Coronary artery (tissue), 2 donors: ENCODE measurements around the gene STRADA.

Experiments used
- DNase-seq: peaks from one replicate; pipeline ENCODE4 v3.0.0-alpha.2; 2017; ENCODE audit warnings: low spot score
- H3K27ac ChIP-seq, 2 donors: fragments of 200-600 bp; sonication (generic); one replicate each; pipeline ENCODE4 v1.5.1; 2016 to 2019
- H3K4me3 ChIP-seq: fragments of 200-600 bp; sonication (generic); 2 replicates; pipeline ENCODE4 v1.5.1; 2016; ENCODE audit warnings: mild to moderate bottlenecking, moderate library complexity
- CTCF ChIP-seq: fragments of 200-600 bp; sonication (generic); IDR thresholded peaks from one replicate; pipeline ENCODE4 v1.5.1; 2019; ENCODE audit warnings: antibody characterized with exemption

STRADA gene

GRCh38 chr17:63685041-63685440 lies 56.6 kb downstream of the STRADA start:
- Histone ChIP-seq H3K4me3 (no peak overlapping the region), H3K27ac (no peak overlapping the region)
- DNase-seq = no peak
- TF ChIP-seq CTCF = no peak

DNA sequence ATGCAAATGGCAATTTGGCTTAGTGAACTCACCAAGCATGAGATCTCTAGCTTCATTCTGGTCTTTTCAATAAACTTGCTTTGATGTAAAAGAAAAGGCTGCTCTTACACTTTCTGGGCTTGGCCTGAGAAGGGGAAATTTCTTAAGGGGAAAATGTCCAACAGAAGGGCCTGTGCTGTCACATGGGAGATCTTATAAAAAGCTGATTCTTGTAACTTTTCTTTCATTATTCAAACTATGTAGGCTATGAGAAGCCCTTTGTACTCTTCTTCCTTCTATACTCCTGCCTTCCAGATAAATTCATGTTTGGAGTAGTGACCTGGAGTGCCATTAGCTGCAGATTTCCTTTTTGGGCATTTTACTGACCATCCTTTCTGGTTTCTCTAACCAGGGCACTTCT lies 58.6 kb downstream of the STRADA start:
- Histone ChIP-seq H3K27ac (no peak overlapping the region), H3K4me3 (no peak overlapping the region)
- no peak for DNase-seq
- TF ChIP-seq CTCF = no peak

DNA sequence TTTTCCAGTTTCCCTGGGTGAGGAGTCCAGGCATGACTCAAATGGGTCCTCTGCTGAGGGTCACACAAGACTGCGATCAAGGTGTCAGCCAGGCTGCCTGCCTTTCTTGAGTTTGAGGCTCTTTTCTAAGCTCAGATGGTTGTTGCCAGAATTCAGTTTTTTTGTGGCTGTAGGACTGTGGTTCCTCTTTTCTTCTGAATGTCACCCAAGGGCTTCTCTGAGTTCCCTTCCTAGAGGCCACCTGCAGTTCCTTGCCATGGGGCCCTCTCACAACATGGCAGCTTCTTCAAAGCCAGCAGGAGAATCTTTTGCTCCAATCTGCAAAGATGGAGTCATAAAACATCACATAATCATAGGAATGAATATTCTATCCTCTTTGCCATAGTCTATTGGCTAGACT lies 59.2 kb downstream of the STRADA start:
- H3K4me3 ChIP-seq = no peak overlapping the region
- no peak overlapping the region for H3K27ac ChIP-seq
- TF ChIP-seq CTCF = no peak
- DNase-seq = no peak

- no peak for DNase-seq
- no peak for TF ChIP-seq CTCF
- H3K27ac ChIP-seq = no peak overlapping the region
- no peak overlapping the region for H3K4me3 ChIP-seq
Observed at GRCh38 chr17:63681530-63681929, 60.1 kb downstream of the STRADA start.

- Histone ChIP-seq H3K4me3 (no peak overlapping the region), H3K27ac (no peak overlapping the region)
- no peak for TF ChIP-seq CTCF
- no peak for DNase-seq
Observed at GRCh38 chr17:63680700-63681099, 60.9 kb downstream of the STRADA start.

DNA sequence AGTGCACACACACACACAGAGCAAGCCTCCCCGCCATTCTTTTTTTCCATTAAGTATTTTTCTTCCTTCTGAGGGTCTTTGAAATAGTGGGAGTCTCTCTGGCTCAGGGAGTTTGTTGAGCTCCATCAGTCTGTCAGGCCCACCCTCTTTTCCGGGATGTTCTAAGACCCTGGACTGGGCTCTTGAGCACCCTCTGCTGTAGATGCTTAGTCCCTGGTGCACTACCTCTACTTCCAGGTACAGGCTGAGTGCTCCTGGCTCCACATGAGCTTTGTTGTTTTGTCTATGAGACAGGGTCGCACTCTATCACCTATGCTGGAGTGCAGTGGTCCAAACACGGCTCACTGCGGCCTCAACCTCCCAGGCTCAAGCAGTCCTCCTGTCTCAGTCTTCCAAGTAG lies 62.4 kb downstream of the STRADA start:
- no peak overlapping the region for H3K4me3 ChIP-seq
- DNase-seq = no peak
- no peak overlapping the region for H3K27ac ChIP-seq
- TF ChIP-seq CTCF = no peak

- no peak overlapping the region for H3K4me3 ChIP-seq
- TF ChIP-seq CTCF = no peak
- H3K27ac ChIP-seq = peak overlapping the region; percentile 72 to 87
- no peak for DNase-seq
Observed at GRCh38 chr17:63676584-63676983, 65.0 kb downstream of the STRADA start.
